ENCODE results near the gene TTC7B.

The TTC7B gene

GRCh38 chr14:90576581-90576980 lies 239.6 kb downstream of the TTC7B start:
- no peak for DNase-seq (ENCODE audit: low read depth in 2 of 2)

GRCh38 chr14:90575781-90576180 lies 240.4 kb downstream of the TTC7B start:
- no peak for DNase-seq (ENCODE audit: low read depth in 2 of 2)

GRCh38 chr14:90575336-90575735 lies 240.9 kb downstream of the TTC7B start:
- no peak for DNase-seq (ENCODE audit: low read depth in 2 of 2)

GRCh38 chr14:90574188-90575131 lies 241.8 kb downstream of the TTC7B start:
- no peak for DNase-seq (ENCODE audit: low read depth in 2 of 2)

- DNase-seq (ENCODE audit: low read depth in 2 of 2): no peak
Observed at GRCh38 chr14:90573385-90574105, 242.7 kb downstream of the TTC7B start.

- DNase-seq (ENCODE audit: low read depth in 2 of 2): no peak
Observed at GRCh38 chr14:90572441-90573150, 243.6 kb downstream of the TTC7B start.

GRCh38 chr14:90571149-90571947 lies 244.9 kb downstream of the TTC7B start:
- no peak for DNase-seq (ENCODE audit: low read depth in 2 of 2)

GRCh38 chr14:90570461-90570860 lies 245.8 kb downstream of the TTC7B start:
- DNase-seq (ENCODE audit: low read depth in 2 of 2): no peak

- no peak for DNase-seq (ENCODE audit: low read depth in 2 of 2)
Observed at GRCh38 chr14:90569606-90570387, 246.4 kb downstream of the TTC7B start.

- no peak for DNase-seq (ENCODE audit: low read depth in 2 of 2)
Observed at GRCh38 chr14:90569201-90569600, 247.0 kb downstream of the TTC7B start.

GRCh38 chr14:90568405-90568804 lies 247.8 kb downstream of the TTC7B start:
- DNase-seq (ENCODE audit: low read depth in 2 of 2): no peak

- no peak for DNase-seq (ENCODE audit: low read depth in 2 of 2)
Observed at GRCh38 chr14:90567991-90568390, 248.2 kb downstream of the TTC7B start.

GRCh38 chr14:90567191-90567590 lies 249.0 kb downstream of the TTC7B start:
- DNase-seq (ENCODE audit: low read depth in 2 of 2): no peak

GRCh38 chr14:90566481-90566880 lies 249.7 kb downstream of the TTC7B start:
- DNase-seq (ENCODE audit: low read depth in 2 of 2): no peak

- no peak for DNase-seq (ENCODE audit: low read depth in 2 of 2)
Observed at GRCh38 chr14:90564496-90564895, 251.7 kb downstream of the TTC7B start.

GRCh38 chr14:90562652-90563051 lies 253.6 kb downstream of the TTC7B start:
- DNase-seq (ENCODE audit: low read depth in 2 of 2): no peak

- DNase-seq (ENCODE audit: low read depth in 2 of 2): no peak
Observed at GRCh38 chr14:90561920-90562319, 254.3 kb downstream of the TTC7B start.

- DNase-seq (ENCODE audit: low read depth in 2 of 2): no peak
Observed at GRCh38 chr14:90560991-90561390, 255.2 kb downstream of the TTC7B start.

GRCh38 chr14:90560558-90560957 lies 255.7 kb downstream of the TTC7B start:
- no peak for DNase-seq (ENCODE audit: low read depth in 2 of 2)

GRCh38 chr14:90559811-90560492 lies 256.3 kb downstream of the TTC7B start:
- no peak for DNase-seq (ENCODE audit: low read depth in 2 of 2)
